Mesenteric fat pad (tissue), 1 donor: Measurements from ENCODE around the gene PSMG3. TPM values are rescaled to one million over a fixed set of nuclear protein-coding genes. Genes with fewer than 3 reads are reported as not detected.

ENCODE experiments used
- DNase-seq: peaks from one replicate; pipeline ENCODE4 v3.0.0-alpha.2; 2020; ENCODE audit warnings: low spot score
- long read RNA-seq: library from polyadenylated mRNA; unstranded; transcript quantifications from one replicate; pipeline ENCODE4 v2.0.0, GENCODE V29; 2020
- total RNA-seq: library from RNA; stranded (reverse); fragmentation: NEBNext Ultra II Directional; extraction: Animal tissue kit (Norgen Biotek cat#: 25700); gene quantifications from one replicate; pipeline ENCODE4 v1.2.1, GENCODE V29; 2021
- donor health status: DM: yes; HTN: yes; CAD: no.

PSMG3 gene, protein sequence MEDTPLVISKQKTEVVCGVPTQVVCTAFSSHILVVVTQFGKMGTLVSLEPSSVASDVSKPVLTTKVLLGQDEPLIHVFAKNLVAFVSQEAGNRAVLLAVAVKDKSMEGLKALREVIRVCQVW
- total RNA-seq, result 17.8 TPM
- long read RNA-seq, partial matches to known transcripts, result 0 of 6 reads
- long read RNA-seq, other reads (novel, unspliced or antisense), result 0 of 6 reads

DNA sequence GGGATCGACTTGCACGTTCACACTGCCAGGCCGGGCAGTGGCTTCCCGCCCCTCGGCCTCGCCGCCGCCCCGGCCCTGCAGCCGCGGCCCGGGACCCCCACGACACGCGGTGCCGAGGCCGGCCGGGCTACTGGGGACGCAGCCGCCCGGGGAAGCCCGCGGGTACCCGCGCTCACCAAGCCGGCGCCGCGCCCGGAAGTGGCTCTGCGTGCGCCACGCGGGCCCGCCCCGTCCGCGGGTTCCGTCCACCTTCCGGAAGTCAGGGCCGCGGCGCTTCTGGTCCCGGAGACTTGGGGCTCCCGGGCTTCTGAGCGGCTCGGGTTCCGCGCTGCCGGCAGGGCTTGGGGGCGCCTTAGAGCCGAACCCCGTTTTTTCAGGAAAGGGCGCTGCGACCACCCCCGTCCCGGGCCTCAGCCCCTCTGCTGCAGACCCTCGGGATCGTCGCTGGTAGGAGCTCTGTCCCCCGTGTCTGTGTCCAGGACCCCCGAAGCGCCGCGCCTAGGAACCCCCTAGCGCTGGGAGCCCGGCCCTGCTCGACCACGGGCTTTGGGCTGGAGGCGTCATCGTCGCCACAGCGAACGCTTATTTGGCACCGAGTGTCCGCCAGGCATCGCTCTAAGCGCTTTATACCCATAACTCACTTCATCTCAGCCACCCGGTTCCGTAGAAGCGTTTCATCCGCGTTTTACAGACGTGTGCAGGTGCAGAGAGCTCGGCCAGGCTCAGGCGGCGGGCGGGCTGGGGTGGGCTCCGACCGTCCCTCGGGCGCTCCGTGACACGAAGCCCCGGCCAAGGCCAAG lies at the start of gene PSMG3:
PSMG3 (minus strand) TSS at position 200 of the 800 bp plus-strand sequence. CDS start 693 bp downstream, outside the sequence.
- peak; percentile 99 for DNase-seq

DNA sequence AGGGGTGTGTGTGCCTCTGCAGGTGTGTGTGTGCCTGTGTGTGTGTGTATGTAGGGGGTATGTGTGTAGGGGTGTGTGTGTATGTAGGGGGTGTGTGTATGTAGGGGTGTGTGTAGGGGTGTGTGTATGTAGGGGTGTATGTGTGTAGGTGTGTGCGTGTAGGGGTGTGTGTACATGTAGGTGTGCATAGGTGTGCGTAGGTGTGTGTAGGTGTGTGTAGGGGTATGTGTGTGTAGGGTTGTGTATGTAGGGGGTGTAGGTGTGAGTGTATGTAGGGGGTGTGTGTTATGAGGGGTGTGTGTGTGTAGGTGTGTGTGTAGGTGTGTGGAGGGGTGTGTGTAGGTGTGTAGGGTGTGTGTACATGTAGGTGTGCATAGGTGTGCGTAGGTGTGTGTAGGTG lies 48.6 kb upstream of the PSMG3 start:
- DNase-seq, result no peak

DNA sequence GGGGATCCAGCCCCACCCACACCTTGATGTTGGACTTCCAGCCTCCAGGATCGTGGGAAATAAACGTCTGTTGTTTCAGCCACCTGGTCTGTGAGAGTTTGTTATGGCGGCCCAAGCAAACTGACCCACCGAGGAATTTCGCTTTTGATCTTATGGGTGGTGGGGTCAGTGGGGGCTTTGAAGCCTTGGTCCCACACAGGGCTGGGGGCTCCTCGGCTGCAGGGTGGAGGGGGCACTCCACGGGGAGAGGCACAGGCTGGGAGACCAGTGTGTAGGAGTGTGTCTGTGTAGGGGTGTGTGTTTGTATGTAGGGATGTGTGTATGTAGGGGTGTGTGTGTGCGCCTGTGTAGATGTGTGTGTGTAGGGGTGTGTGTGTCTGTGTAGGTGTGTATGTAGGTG lies 48.1 kb upstream of the PSMG3 start:
- no peak for DNase-seq

DNA sequence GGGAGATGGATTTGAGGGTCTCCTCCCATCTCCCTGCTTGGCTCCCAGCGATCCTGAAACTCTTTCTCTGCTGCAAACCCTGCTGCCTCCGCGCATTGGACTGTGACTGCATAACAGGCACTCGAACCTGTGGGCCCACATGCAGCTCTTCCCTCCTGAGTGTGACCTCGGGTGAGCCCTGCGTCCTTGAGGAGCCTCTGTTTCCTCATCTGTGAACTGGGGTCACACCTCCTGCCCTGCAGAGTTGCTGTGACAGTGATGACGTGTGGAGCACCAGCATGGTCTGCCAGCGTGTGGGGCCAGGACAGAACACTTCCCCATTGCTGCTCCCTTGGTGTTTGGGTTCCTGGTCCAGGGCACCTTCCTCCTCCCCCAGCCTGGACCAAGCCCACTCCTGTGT lies 46.9 kb upstream of the PSMG3 start:
- DNase-seq, result no peak

DNA sequence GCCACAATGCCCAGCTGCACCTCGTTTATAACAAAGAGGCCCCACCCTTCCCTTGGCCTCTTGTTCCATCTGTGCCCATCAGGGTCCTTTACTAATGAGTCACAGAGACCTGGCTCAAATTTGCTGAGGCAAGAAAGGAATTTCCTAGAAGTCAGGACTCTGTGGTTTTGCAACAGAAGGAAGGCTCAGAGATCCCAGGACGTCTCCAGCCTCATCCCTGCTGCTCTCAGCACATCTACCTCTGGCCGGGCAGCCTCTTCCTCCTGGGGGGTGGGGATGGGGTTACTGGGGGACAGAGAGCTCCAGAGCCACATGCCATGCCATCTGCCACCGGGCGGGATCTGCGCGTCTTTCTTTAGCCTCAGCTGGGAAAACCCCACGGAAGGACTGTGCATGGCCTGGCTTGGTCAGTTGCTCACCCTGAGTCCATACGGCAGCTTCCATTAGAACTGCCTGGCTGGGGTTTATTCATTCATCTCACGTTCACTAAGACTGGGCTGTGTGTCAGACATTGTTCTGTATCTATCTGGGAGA lies 41.9 kb upstream of the PSMG3 start:
- DNase-seq, result no peak

DNA sequence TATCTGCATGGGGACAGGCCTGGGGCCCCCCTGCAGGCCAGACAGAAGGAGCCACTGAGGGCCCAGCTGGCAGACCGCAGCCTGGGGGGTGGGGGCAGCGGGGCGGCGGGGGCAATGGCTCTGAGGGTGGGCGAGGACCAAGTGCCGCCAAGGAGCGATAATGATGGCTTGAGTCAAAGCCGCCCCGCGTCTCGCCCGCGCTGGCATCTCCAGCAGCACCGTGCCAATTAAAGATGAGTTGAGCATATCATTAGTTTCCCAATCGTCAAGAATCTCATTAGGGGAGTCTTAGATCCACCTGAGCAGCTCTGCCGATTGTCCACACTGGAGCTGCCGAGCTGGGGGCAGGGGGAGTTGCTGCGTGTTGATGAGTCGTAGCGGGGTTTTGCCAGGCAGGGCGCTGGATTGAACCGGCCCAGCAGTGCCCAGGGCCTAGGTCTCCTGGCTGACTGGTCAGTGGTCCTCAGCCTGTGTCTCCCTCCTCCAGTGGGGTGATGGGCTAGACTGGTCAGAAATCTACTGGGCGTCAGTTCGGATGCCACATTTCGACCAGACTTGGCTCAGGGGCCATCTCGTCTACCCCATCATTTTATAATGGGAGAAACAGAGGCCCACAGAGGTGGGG lies 41.0 kb upstream of the PSMG3 start:
- DNase-seq, result no peak

DNA sequence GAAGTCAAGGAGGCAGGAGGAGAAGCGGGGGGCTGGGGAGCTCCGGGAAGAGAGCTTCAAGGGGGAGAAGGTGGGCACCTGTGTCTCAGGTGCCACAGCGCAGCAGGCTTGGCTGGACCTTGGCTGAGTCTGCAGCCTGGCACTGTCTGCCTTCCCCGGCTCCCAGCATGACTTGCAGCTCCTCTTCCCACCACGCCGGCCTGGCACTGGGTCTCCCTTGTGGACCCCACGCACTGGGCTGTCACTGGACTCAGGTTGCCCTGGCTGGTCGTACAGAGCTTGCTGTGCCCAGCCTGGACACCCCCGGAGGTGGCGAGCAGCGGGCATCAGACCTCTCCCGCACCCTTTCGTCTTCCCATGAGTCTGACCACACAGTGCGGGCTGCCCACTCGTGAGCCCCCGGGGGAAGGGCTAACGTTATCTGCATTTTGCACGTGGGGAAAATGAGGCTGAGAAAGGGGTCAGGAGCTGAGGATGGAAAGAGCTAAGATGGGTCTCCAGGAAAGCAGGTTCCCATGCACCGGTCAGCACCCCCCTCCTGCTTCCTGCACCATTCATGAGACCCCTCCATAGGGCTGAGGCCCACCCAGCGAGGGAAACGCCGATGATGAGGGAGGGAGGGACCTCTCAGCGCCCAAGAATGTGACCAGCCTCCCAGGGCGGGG lies 40.3 kb upstream of the PSMG3 start:
- no peak for DNase-seq

DNA sequence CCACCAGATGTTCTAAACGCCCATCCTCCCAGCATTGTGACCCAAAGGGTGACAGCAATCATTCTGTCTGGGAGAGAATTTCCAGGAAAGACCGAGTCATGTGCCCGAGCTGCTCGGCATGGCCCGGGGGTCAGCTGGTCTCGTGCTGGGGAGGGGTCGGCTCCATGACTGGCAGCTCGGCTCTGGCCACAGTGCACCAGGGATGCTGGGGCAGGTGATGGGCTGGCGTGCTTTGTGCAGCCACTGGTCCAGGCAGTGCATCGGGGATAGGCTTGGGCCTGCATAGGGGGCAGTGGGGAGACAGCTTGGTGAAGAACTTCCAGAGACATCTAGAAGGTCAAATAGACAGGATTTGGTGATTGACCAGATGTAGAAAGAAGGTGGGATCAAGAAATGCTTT lies 39.2 kb upstream of the PSMG3 start:
- DNase-seq, result no peak

DNA sequence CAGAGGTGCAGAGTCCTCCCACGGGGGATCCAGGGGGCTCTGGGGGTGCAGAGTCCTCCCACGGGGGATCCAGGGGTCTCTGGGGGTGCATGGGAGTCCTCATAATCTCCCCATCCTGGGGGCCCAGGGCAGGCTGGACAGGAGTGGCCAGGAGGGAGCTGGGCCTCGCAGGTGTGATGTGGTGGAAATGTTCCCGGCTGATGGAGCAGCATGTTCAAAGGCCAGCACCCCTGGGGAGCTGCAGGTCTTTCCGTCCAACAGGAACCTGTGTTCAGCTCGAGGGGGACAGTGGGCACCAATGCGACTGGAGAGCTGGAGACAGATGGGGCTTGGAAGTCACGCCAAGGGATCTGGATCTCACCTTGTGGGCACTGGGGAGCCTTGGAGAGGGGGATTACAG lies 38.5 kb upstream of the PSMG3 start:
- DNase-seq, result no peak

DNA sequence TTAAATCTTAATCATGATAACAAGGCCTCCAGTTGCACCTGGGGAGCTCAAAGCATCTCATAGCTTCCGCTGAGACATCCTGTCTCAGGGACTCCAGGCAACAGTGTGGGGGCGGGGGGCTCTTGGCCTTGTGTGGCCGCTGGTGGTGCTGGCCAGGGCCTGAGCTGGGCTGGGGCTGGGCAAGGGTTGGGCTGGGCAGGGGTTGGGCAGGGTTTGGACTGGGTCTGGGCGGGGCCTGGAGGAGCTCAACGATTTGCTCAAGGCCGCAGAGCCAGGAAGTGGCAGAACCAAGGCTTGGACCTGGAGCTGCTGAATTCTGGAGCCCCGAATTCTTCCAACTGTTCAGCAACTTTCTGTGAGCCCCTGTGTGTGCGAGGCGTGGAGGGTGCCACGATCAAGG lies 37.9 kb upstream of the PSMG3 start:
- DNase-seq, result no peak

DNA sequence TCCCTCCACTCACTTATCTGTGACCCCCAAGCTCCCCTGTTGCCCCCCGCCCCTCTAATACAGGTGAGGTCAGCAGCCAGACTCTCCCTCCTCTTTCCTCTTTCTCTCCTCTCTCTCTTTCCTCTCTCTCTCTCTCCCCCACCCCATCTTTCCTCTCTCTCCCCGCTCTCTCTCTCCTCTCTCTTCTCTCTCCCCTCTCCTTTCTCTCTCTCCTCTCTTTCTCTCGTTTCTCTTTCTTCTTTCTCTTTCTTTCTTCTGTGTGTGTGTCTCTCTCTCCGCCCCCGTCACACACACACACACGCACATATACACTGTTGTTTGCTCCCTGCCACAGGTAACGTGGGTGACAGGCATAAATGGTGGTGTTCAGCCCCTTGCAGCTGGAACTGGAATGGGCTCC lies 37.2 kb upstream of the PSMG3 start:
- no peak for DNase-seq

DNA sequence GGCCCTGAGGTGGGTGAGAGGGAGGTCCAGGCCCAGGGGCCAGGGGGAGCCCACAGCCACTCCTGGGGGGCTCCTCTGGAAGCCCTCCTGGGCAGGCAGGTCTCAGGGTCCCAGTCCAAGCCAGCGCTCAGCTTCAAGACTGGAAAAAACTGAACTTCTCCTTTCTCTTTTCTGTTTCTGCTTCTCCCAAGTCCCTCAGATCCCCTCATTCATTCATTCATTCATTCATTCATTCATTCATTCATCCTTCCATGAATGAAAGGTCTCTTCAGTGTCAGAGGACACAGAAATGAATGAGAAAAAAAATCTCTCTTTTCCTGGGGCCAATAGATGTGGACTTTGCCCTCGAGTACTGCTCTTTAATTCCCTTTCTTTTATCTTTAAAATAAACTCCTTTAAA lies 34.6 kb upstream of the PSMG3 start:
- DNase-seq, result no peak

DNA sequence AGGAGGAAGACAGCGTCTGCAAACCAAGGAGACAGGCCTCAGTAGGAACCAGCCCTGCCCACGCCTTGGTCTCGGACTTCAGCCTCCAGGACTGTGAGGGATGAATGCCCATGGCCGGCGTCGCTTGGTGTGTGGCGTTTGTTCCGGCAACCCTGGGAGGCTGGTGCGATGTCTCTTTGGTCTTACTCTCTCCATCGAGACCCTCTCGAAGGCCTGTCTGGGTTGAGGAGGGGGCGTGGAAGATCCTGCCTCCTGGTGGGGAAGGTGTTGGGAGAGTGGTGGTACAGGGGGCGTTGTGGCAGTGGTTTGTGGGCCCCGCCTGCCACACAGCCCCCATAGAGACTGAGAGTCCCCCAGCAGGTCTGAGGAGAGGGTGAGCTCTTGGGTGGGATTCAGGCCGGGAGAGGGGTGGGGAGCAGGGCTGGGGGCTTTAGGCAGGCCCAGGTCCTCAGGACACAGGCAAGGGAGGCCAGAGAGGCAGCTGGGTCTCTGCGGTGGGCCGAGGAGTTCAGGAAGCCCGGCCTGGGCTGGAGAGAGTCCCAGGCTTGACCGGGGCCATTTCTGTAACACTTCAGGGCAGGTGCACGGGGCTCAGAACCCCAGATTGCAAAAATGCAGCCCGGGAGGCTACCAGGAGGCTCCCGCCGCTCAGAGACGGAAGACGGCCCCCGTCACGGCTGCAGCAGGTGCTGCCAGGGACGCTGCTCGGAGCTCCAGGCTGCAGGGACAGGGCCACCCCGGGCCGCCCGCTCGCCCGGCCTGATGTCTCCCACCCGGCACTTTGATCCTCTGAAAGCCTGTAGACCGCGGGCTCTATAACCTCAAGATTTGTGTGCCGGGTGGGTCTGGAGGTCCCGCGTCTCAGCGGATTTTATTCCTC lies 33.8 kb upstream of the PSMG3 start:
- no peak for DNase-seq

DNA sequence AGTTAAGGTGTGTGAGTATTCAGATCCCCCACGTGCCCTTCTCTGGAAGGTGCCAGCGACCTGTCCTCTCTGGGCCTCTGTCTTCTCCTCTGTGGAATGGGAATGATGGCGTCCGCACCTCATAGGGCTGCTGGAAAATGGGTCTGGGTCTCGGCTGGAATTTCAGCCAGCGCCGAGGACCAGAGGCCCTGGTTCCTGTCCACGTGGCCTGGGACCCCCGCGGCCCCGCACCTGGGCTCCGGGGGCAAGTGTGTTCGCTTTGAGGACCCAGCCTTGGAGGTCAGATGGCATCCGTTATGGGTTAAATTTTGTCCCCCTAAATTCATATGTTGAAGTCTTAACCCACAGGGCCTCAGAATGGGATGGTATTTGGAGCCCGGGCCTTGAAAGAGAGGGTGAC lies 32.6 kb upstream of the PSMG3 start:
- DNase-seq, result no peak

DNA sequence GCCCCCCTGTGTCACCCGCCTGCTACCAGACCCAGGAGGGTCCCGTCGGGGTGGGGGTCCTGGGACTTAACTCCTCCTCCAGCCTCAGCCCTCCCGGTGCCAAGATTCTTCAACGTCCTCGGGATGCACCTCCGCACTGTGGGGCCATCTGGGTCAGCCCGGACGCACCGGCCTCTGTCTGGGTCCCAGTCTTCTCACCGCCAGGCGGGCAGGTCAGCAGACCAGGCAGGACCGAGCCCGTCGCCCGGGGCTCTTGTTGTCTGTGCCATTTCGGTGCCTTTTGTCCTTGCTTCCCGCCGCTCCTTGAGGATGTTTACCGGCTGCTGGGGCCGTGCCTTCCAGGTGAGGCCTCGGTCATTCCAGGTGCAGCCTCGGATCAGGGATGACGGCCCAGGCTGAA lies 32.1 kb upstream of the PSMG3 start:
- DNase-seq, result no peak

DNA sequence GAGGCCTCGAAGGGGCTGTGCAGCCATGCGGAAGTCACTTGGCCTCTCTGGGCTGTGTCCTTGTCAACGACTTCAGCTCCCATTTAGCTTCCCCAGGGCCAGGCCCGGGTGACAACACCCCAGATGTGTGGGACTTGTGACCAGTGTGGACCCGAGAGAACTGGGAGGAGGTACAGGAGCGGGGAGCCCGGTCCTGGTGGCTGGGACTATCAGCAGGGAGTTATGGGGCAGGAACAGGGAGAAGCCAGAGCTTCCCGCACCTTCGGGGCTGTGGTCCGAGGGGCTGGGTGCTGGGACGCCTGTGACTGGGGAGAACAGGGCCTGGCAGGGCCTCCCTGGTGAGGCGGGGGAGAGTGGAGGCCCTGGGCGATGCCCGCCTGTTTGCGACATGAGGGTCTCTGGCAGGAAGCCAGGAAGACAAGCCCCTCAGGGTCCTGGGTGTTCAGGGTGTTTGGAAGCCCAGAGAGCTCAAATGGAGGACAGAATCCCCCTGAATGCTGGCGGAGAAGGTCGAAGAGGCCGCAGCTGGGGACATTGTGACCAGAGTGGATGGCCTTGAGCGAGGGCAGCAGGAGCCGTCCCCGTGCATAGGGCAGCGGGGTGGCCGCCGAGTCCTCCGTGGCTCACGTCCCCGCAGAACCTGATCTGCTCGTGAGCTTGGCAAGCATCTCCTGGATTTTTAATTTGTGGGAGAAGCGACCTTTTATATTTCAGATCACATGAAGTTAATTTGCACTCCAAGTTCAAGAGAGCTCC lies 30.0 kb upstream of the PSMG3 start:
- DNase-seq, result no peak

DNA sequence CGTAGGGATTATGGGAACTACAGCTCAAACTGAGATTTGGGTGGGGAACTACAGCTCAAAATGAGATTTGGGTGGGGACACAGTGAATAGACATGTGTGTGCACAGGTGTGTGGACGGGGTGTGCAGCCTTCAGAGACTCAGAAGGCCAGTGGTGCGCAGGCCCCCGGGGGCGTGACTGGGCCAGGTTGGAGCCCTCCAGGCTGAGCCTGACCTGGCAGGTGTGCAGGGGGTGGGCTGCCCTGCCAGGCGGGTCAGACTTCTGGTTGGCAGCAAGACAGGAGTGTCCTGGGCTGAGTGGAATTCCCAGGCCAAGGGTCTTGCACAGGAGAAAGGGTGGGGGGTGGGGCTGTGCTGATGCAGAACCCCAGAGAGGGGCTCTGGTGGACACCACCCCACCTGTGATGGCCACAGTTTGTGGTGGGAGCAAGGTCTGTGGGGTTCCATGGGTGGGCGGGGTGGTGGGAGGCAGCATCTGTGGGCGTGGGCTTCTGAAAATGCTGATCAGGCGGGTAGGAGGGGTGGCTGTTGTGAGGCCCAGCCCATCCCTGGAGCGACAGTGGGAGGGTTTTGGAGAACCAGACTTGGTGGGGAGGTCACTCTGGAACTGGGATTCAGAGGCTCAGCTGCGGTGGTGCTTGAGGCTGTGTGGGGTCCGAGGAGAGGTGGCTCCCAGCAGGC lies 29.3 kb upstream of the PSMG3 start:
- DNase-seq, result no peak

DNA sequence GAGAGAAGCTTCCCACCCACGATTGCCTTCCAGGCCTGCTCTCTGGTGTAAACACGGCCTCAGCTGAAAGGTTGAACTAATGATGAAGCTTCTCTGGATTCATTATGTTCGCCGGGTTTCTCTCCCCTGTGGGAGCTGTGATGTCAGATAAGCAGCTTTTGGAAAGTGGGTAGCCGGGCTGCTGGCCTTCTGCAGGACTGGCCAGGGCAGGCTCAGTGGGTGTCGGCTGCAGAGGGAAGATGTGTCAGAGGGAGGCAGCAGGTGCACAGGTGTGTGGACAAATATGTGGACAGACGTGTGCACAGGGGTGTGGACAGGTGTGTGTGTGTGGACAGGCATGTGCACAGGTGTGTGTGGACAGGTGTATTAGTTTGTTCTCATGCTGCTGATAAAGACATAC lies 28.5 kb upstream of the PSMG3 start:
- DNase-seq, result no peak

DNA sequence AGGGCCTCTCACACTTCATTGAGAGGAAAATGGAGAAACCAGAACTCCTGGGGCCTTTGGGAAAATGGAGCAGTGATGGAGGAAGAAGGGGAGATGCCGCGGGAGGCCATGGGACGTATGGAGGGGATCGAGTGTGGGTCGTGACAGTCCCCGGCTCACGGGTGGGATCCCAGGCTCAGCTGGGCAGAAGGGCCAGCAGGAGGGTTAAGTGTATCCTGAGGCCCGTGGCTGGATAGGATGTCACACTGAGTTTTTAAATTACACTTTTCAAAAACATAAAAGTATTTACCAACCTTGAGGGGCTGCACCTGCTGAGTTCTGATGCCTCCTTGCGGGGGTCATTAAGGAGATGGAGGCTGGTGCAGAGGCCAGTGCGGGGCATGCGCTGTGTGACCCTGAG lies 28.0 kb upstream of the PSMG3 start:
- DNase-seq, result no peak
